ENCODE measurements around the gene CCDC107. TPM values are rescaled to one million over a fixed set of nuclear protein-coding genes. Genes with fewer than 3 reads are reported as not detected.
"Not testable (repeated sequence)": the region's sequence is repeated elsewhere in the genome, so short reads cannot be mapped to it uniquely, and the experiment has no call there.

CCDC107 gene
- total RNA-seq, 5 donors from 2014 or later (not counting 1 experiment from before 2014, with no cell fraction given): 17.7 to 29.8 (median 27.5) TPM

- H3K27me3 Mint-ChIP-seq; H3K27ac ChIP-seq (ENCODE audit: low read length); H3K36me3 Mint-ChIP-seq; ATAC-seq (replicated peaks in 1 of 4); H3K4me3 ChIP-seq (ENCODE audit: control insufficient read depth in 1 of 2, extremely low read depth in 1 of 2, low read length in 1 of 2); H3K9me3 ChIP-seq; H3K36me3 ChIP-seq (ENCODE audit: control insufficient read depth in 2 of 2, extremely low read depth in 1 of 2, insufficient read depth in 1 of 2, low read length in 1 of 2); H3K9me3 Mint-ChIP-seq; H3K27me3 ChIP-seq (replicated peaks in 1 of 2; ENCODE audit: control insufficient read depth in 2 of 2, extremely low read depth in 1 of 2, insufficient read depth in 2 of 2, low read length in 1 of 2); H3K4me3 Mint-ChIP-seq; DNase-seq: not testable (repeated sequence)
- Mint-ChIP-seq H3K4me1 (peaks cover 67 to 73% (median 68%) of the 10 kb centered on the region in 3 donors), H3K27ac (peak overlapping the region; percentile 8 to 47)
- POLR2A ChIA-PET: interaction anchor here in 1 of 2 donors (1.4 kb wide), 1 partner anchor 17 kb away, joined by 4 read pairs; the partner anchor contains the start of genes CCDC107 and RMRP
- CTCF ChIA-PET: interaction anchor here in 1 of 2 donors (2.0 kb wide), 1 partner anchor 16 kb away, joined by 13 read pairs; the partner anchor contains the start of genes CCDC107 and RMRP
- H3K4me1 ChIP-seq (ENCODE audit: control insufficient read depth in 1 of 2, extremely low read depth in 1 of 2, insufficient read depth in 2 of 2, low read length in 2 of 2): peaks cover 25 to 49% of the 10 kb centered on the region in 2 experiments
- 98% methylated on average over 8 of the region's 15 CpGs for WGBS (ENCODE audit: insufficient coverage)
Observed at GRCh38 chr9:35640431-35640830, 17.7 kb upstream of the CCDC107 start.

GRCh38 chr9:35641478-35641877 lies 16.6 kb upstream of the CCDC107 start:
- H3K36me3 ChIP-seq (ENCODE audit: control insufficient read depth in 2 of 2, extremely low read depth in 1 of 2, insufficient read depth in 1 of 2, low read length in 1 of 2); H3K4me3 ChIP-seq (ENCODE audit: control insufficient read depth in 1 of 2, extremely low read depth in 1 of 2, low read length in 1 of 2); ATAC-seq (replicated peaks in 1 of 4); POLR2A ChIA-PET; H3K27me3 ChIP-seq (replicated peaks in 1 of 2; ENCODE audit: control insufficient read depth in 2 of 2, extremely low read depth in 1 of 2, insufficient read depth in 2 of 2, low read length in 1 of 2); H3K36me3 Mint-ChIP-seq; H3K4me3 Mint-ChIP-seq; DNase-seq; H3K9me3 Mint-ChIP-seq; H3K27me3 Mint-ChIP-seq; H3K27ac ChIP-seq (ENCODE audit: low read length); H3K9me3 ChIP-seq; CTCF ChIA-PET: not testable (repeated sequence)
- H3K4me1 ChIP-seq (ENCODE audit: control insufficient read depth in 1 of 2, extremely low read depth in 1 of 2, insufficient read depth in 2 of 2, low read length in 2 of 2): peaks cover 19 to 52% of the 10 kb centered on the region in 2 experiments
- no CpG with 5 or more reads among the region's 3 CpGs for WGBS (ENCODE audit: insufficient coverage)
- Mint-ChIP-seq H3K4me1 (peaks cover 63 to 73% (median 67%) of the 10 kb centered on the region in 3 donors), H3K27ac (peak overlapping the region in 1 of 2 donors; percentile 55)

GRCh38 chr9:35643046-35643445 lies 15.0 kb upstream of the CCDC107 start:
- CTCF ChIA-PET: no interaction called here
- no peak for ATAC-seq (replicated peaks in 1 of 4)
- H3K27me3 ChIP-seq (replicated peaks in 1 of 2; ENCODE audit: control insufficient read depth in 2 of 2, extremely low read depth in 1 of 2, insufficient read depth in 2 of 2, low read length in 1 of 2): no peaks in the 10 kb centered on the region
- H3K27me3 Mint-ChIP-seq: no peaks in the 10 kb centered on the region
- H3K36me3 ChIP-seq (ENCODE audit: control insufficient read depth in 2 of 2, extremely low read depth in 1 of 2, insufficient read depth in 1 of 2, low read length in 1 of 2): no peaks in the 10 kb centered on the region
- no peak for DNase-seq
- H3K27ac ChIP-seq (ENCODE audit: low read length): no peak overlapping the region
- no peaks in the 10 kb centered on the region for H3K9me3 Mint-ChIP-seq
- POLR2A ChIA-PET: no interaction called here
- H3K27ac Mint-ChIP-seq: peak overlapping the region in 1 of 2 donors; percentile 64
- WGBS (ENCODE audit: insufficient coverage): 96% methylated on average over 12 of the region's 12 CpGs
- peaks cover 9% of the 10 kb centered on the region for H3K36me3 Mint-ChIP-seq
- H3K4me3 Mint-ChIP-seq: no peak overlapping the region
- peaks cover 59 to 72% (median 64%) of the 10 kb centered on the region in 3 donors for H3K4me1 Mint-ChIP-seq
- no peak overlapping the region for H3K4me3 ChIP-seq (ENCODE audit: control insufficient read depth in 1 of 2, extremely low read depth in 1 of 2, low read length in 1 of 2)
- H3K4me1 ChIP-seq (ENCODE audit: control insufficient read depth in 1 of 2, extremely low read depth in 1 of 2, insufficient read depth in 2 of 2, low read length in 2 of 2): peaks cover 22 to 54% of the 10 kb centered on the region in 2 experiments
- no peaks in the 10 kb centered on the region for H3K9me3 ChIP-seq

GRCh38 chr9:35645736-35646135 lies 12.4 kb upstream of the CCDC107 start:
- CTCF ChIA-PET: interaction anchor here in 1 of 2 donors (0.6 to 6.3 kb wide), 8 partner anchors 13 to 103 kb away, joined by 3 to 122 read pairs (median 10); partner anchors contain the start of genes CCDC107, CREB3, RMRP and TLN1
- H3K27me3 Mint-ChIP-seq; H3K9me3 ChIP-seq; H3K36me3 Mint-ChIP-seq; H3K27me3 ChIP-seq (replicated peaks in 1 of 2; ENCODE audit: control insufficient read depth in 2 of 2, extremely low read depth in 1 of 2, insufficient read depth in 2 of 2, low read length in 1 of 2); DNase-seq; H3K36me3 ChIP-seq (ENCODE audit: control insufficient read depth in 2 of 2, extremely low read depth in 1 of 2, insufficient read depth in 1 of 2, low read length in 1 of 2); H3K9me3 Mint-ChIP-seq; ATAC-seq (replicated peaks in 1 of 4): not testable (repeated sequence)
- Mint-ChIP-seq H3K27ac (peak overlapping the region; percentile 99), H3K4me3 (peak overlapping the region; percentile 85 to 97 (median 95)), H3K4me1 (peaks cover 53 to 74% (median 57%) of the 10 kb centered on the region in 3 donors)
- H3K4me3 ChIP-seq (ENCODE audit: control insufficient read depth in 1 of 2, extremely low read depth in 1 of 2, low read length in 1 of 2): peak overlapping the region; percentile 81 to 84
- H3K27ac ChIP-seq (ENCODE audit: low read length): peak overlapping the region; percentile 92
- 33% methylated on average over 3 of the region's 10 CpGs for WGBS (ENCODE audit: insufficient coverage)
- POLR2A ChIA-PET: interaction anchor here (0.6 to 0.7 kb wide), 3 partner anchors 67 to 552 kb away, joined by 3 to 4 read pairs (median 3); no protein-coding TSS in a partner anchor
- peaks cover 23 to 68% of the 10 kb centered on the region in 2 experiments for H3K4me1 ChIP-seq (ENCODE audit: control insufficient read depth in 1 of 2, extremely low read depth in 1 of 2, insufficient read depth in 2 of 2, low read length in 2 of 2)

GRCh38 chr9:35646153-35646532 lies 11.9 kb upstream of the CCDC107 start:
- Histone ChIP-seq H3K9me3 (no peaks in the 10 kb centered on the region), H3K27ac (ENCODE audit: low read length) (peak overlapping the region; percentile 92), H3K4me3 (ENCODE audit: control insufficient read depth in 1 of 2, extremely low read depth in 1 of 2, low read length in 1 of 2) (peak overlapping the region; percentile 81 to 84), H3K4me1 (ENCODE audit: control insufficient read depth in 1 of 2, extremely low read depth in 1 of 2, insufficient read depth in 2 of 2, low read length in 2 of 2) (peaks cover 26 to 72% of the 10 kb centered on the region in 2 experiments), H3K27me3 (replicated peaks in 1 of 2; ENCODE audit: control insufficient read depth in 2 of 2, extremely low read depth in 1 of 2, insufficient read depth in 2 of 2, low read length in 1 of 2) (no peaks in the 10 kb centered on the region), H3K36me3 (ENCODE audit: control insufficient read depth in 2 of 2, extremely low read depth in 1 of 2, insufficient read depth in 1 of 2, low read length in 1 of 2) (no peaks in the 10 kb centered on the region)
- H3K36me3 Mint-ChIP-seq: peaks cover under 1% of the 10 kb centered on the region
- peaks cover 53 to 74% (median 57%) of the 10 kb centered on the region in 3 donors for H3K4me1 Mint-ChIP-seq
- no peaks in the 10 kb centered on the region for H3K27me3 Mint-ChIP-seq
- ChIA-PET POLR2A (interaction anchor here in 1 of 2 donors (0.6 to 0.9 kb wide), 2 partner anchors 12 to 552 kb away, joined by 3 to 5 read pairs; partner anchors contain the start of genes CCDC107 and RMRP), CTCF (interaction anchor here in 1 of 2 donors (0.6 to 6.3 kb wide), 8 partner anchors 13 to 102 kb away, joined by 3 to 122 read pairs (median 10); partner anchors contain the start of genes CCDC107, CREB3, RMRP and TLN1)
- peak overlapping the region; percentile 85 to 97 (median 95) for H3K4me3 Mint-ChIP-seq
- DNase-seq: no peak
- no peaks in the 10 kb centered on the region for H3K9me3 Mint-ChIP-seq
- ATAC-seq (replicated peaks in 1 of 4): peak in 1 of 4 experiments; percentile 4
- 2% methylated on average over 7 of the region's 11 CpGs for WGBS (ENCODE audit: insufficient coverage)
- H3K27ac Mint-ChIP-seq: peak overlapping the region; percentile 99

GRCh38 chr9:35646533-35647265 lies 11.4 kb upstream of the CCDC107 start:
- ATAC-seq (replicated peaks in 1 of 4): peak; percentile 83 to 87 (median 85)
- Histone ChIP-seq H3K4me3 (ENCODE audit: control insufficient read depth in 1 of 2, extremely low read depth in 1 of 2, low read length in 1 of 2) (peak overlapping the region; percentile 81 to 84), H3K9me3 (no peaks in the 10 kb centered on the region), H3K36me3 (ENCODE audit: control insufficient read depth in 2 of 2, extremely low read depth in 1 of 2, insufficient read depth in 1 of 2, low read length in 1 of 2) (no peaks in the 10 kb centered on the region), H3K27ac (ENCODE audit: low read length) (peak overlapping the region; percentile 92), H3K4me1 (ENCODE audit: control insufficient read depth in 1 of 2, extremely low read depth in 1 of 2, insufficient read depth in 2 of 2, low read length in 2 of 2) (peaks cover 31 to 78% of the 10 kb centered on the region in 2 experiments), H3K27me3 (replicated peaks in 1 of 2; ENCODE audit: control insufficient read depth in 2 of 2, extremely low read depth in 1 of 2, insufficient read depth in 2 of 2, low read length in 1 of 2) (no peaks in the 10 kb centered on the region)
- H3K9me3 Mint-ChIP-seq: no peaks in the 10 kb centered on the region
- H3K27ac Mint-ChIP-seq: peak overlapping the region; percentile 99
- under 1% methylated on average over 44 of the region's 58 CpGs for WGBS (ENCODE audit: insufficient coverage)
- ChIA-PET CTCF (interaction anchor here (0.6 to 6.3 kb wide), 20 partner anchors 8 to 214 kb away, joined by 3 to 122 read pairs (median 4); partner anchors contain the start of genes CCDC107 (in 2 of the 2), RMRP (in 2 of the 2), CREB3 (in 1 of the 2) and TLN1 (in 1 of the 2)), POLR2A (interaction anchor here (0.6 to 0.9 kb wide), 7 partner anchors 8 to 747 kb away, joined by 4 to 11 read pairs (median 5); partner anchors contain the start of genes ARHGEF39 (in 1 of the 2), CCDC107 (in 1 of the 2) and RMRP (in 1 of the 2))
- peaks cover 54 to 74% (median 59%) of the 10 kb centered on the region in 3 donors for H3K4me1 Mint-ChIP-seq
- peak; percentile 74 to 95 (median 87) for DNase-seq
- no peaks in the 10 kb centered on the region for H3K36me3 Mint-ChIP-seq
- peak overlapping the region; percentile 85 to 97 (median 95) for H3K4me3 Mint-ChIP-seq
- no peaks in the 10 kb centered on the region for H3K27me3 Mint-ChIP-seq

Measured in T-cell (primary cell).